Liver (tissue), 9 donors: ENCODE results near the gene TMEM98. TPM values are rescaled to one million over a fixed set of nuclear protein-coding genes. Genes with fewer than 3 reads are reported as not detected.
"Not testable (repeated sequence)": the region's sequence is repeated elsewhere in the genome, so short reads cannot be mapped to it uniquely, and the experiment has no call there.

Source experiments
- DNase-seq: peaks from one replicate; pipeline ENCODE4 v3.0.0-alpha.2; 2017; ENCODE audit warnings: low spot score
- H3K27ac ChIP-seq, 2 donors: one replicate each; pipeline ENCODE4 v1.7.0; 2013; ENCODE audit warnings: inconsistent platforms in 2 of 2, low read length in 2 of 2, control low read depth in 1 of 2, low read depth in 1 of 2, mild to moderate bottlenecking in 1 of 2
- H3K27me3 ChIP-seq, 4 donors: one replicate each; pipeline versions ENCODE4 v1.6.1 to v1.7.0; 2013; ENCODE audit warnings: low read length in 3 of 4, inconsistent platforms in 1 of 4, mild to moderate bottlenecking in 1 of 4, moderate library complexity in 1 of 4; ENCODE audit not compliant: control insufficient read depth in 4 of 4, insufficient read depth in 4 of 4
- H3K36me3 ChIP-seq, 4 donors: one replicate each; pipeline versions ENCODE4 v1.6.1 to v1.7.0; 2013; ENCODE audit warnings: low read length in 3 of 4, mild to moderate bottlenecking in 3 of 4, low read depth in 1 of 4, moderate library complexity in 1 of 4; ENCODE audit not compliant: control insufficient read depth in 4 of 4, insufficient read depth in 3 of 4
- H3K4me1 ChIP-seq, 4 donors: one replicate each; pipeline versions ENCODE4 v1.6.1 to v1.7.0; 2013; ENCODE audit warnings: low read length in 3 of 4, mild to moderate bottlenecking in 3 of 4, moderate library complexity in 1 of 4; ENCODE audit not compliant: control insufficient read depth in 4 of 4, insufficient read depth in 4 of 4
- H3K4me3 ChIP-seq, 3 donors: one replicate each; pipeline versions ENCODE4 v1.6.1 to v1.7.0; 2013; ENCODE audit warnings: low read length in 3 of 3, control low read depth in 1 of 3, low read depth in 1 of 3, mild to moderate bottlenecking in 1 of 3
- H3K9ac ChIP-seq, 2 donors: one replicate each; pipeline ENCODE4 v1.7.0; 2013; ENCODE audit warnings: low read length in 2 of 2, mild to moderate bottlenecking in 2 of 2, moderate library complexity in 2 of 2, control low read depth in 1 of 2, low read depth in 1 of 2
- H3K9me3 ChIP-seq, 4 donors: one replicate each; pipeline versions ENCODE4 v1.6.1 to v1.7.0; 2013; ENCODE audit warnings: low read length in 3 of 4; ENCODE audit not compliant: control insufficient read depth in 4 of 4
- EGR1 ChIP-seq, 2 donors: IDR thresholded peaks; 2 replicates each; pipeline ENCODE4 v1.6.1; 2016 to 2018; ENCODE audit warnings: antibody characterized with exemption in 2 of 2, low read depth in 2 of 2
- FOXA1 ChIP-seq: IDR thresholded peaks from 2 replicates; pipeline ENCODE4 v1.6.1; 2016; ENCODE audit warnings: antibody characterized with exemption
- GABPA ChIP-seq, 2 donors: IDR thresholded peaks in 1 of 2; conservative IDR thresholded peaks in 1 of 2; 2 replicates each; pipeline ENCODE4 v1.6.1; 2016; ENCODE audit warnings: antibody characterized with exemption in 2 of 2, mild to moderate bottlenecking in 1 of 2, moderate library complexity in 1 of 2
- HNF4A ChIP-seq, 2 donors: conservative IDR thresholded peaks; 2 replicates each; pipeline ENCODE4 v1.6.1; 2016; ENCODE audit warnings: antibody characterized with exemption in 2 of 2, mild to moderate bottlenecking in 2 of 2
- HNF4G ChIP-seq: IDR thresholded peaks from 2 replicates; pipeline ENCODE4 v1.6.1; 2016; ENCODE audit warnings: antibody characterized with exemption
- JUND ChIP-seq, 2 donors: IDR thresholded peaks; 2 replicates each; pipeline ENCODE4 v1.6.1; 2016; ENCODE audit warnings: antibody characterized with exemption in 2 of 2
- NR2F2 ChIP-seq: IDR thresholded peaks from 2 replicates; pipeline ENCODE4 v1.6.1; 2016; ENCODE audit warnings: antibody characterized with exemption
- RAD21 ChIP-seq, 2 donors: IDR thresholded peaks; 2 replicates each; pipeline ENCODE4 v1.6.1; 2016; ENCODE audit warnings: antibody characterized with exemption in 2 of 2, mild to moderate bottlenecking in 2 of 2
- REST ChIP-seq: IDR thresholded peaks from 2 replicates; pipeline ENCODE4 v1.6.1; 2016; ENCODE audit warnings: antibody characterized with exemption, mild to moderate bottlenecking
- RXRA ChIP-seq, 2 donors: IDR thresholded peaks; 2 replicates each; pipeline ENCODE4 v1.6.1; 2017 to 2018; ENCODE audit warnings: antibody characterized with exemption in 2 of 2, mild to moderate bottlenecking in 1 of 2
- SP1 ChIP-seq: IDR thresholded peaks from 2 replicates; pipeline ENCODE4 v1.6.1; 2018; ENCODE audit warnings: antibody characterized with exemption, mild to moderate bottlenecking
- TAF1 ChIP-seq: conservative IDR thresholded peaks from 2 replicates; pipeline ENCODE4 v1.6.1; 2016; ENCODE audit warnings: antibody characterized with exemption, mild to moderate bottlenecking
- ZBTB33 ChIP-seq: IDR thresholded peaks from 2 replicates; pipeline ENCODE4 v1.6.1; 2016; ENCODE audit warnings: antibody characterized with exemption
- WGBS: extraction: QIAGEN DNeasy Blood & Tissue Kit; methylation state at CpG from one replicate; pipeline ENCODE4 v1.1.7; 2013; 5-methylcytosine and 5-hydroxymethylcytosine counted together
- polyA plus RNA-seq, 2 donors: library from polyadenylated mRNA; stranded (reverse) in 1 of 2; unstranded in 1 of 2; fragments of 200-250 nt in 1 of 2; fragments of >200 nt in 1 of 2; fragmentation: Nextera tagmentation in 1 of 2; extraction: Ambion mirVana in 1 of 2; gene quantifications; one replicate each; pipeline versions ENCODE4 v1.2.1 to v1.2.3, GENCODE V29; 2013 to 2015
- total RNA-seq, 2 donors: library from RNA; depleted of rRNA; stranded (reverse); fragments of >200 nt; gene quantifications; one replicate each; pipeline ENCODE4 v1.2.3, GENCODE V29; 2014
- TF ChIP-seq, protein P1 (sequence below): fragments of 150-350 bp; IDR thresholded peaks from 2 replicates; pipeline ENCODE4 v1.5.1; 2017; ENCODE audit warnings: improper control_type of control experiment, low read depth, low read length; ENCODE audit not compliant: missing input control
- donor health status: healthy.
- donor health status: healthy.
- donor health status: healthy.
- donor health status: healthy.
- donor health status: healthy.

The TMEM98 gene
- total and polyA plus RNA-seq, 4 donors: 7.0 to 17.5 (median 10.7) TPM

DNA sequence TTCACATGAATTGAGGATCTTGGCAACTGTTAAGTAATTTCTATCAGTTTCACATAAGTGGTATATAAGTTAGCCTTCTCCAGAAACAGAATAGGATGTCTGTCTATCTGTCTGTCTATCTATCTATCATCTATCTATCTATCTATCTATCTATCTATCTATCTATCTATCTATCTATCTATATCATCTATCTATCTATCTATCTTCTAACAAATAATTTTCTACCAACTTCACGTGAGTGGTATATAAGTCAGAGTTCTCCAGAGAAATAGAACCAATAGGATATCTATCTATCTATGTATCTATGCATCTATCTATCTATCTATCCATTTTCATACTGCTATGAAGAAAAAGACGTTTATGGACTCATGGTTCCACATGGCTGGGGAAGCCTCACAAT lies 52.3 kb downstream of the TMEM98 start:
- H3K4me3 ChIP-seq: no peak overlapping the region
- TF ChIP-seq FOXA1 (no peak), TAF1 (no peak), GABPA (IDR thresholded peaks at IDR 0.05 in 1 of 2, conservative IDR thresholded peaks at IDR 0.05 in 1 of 2) (no peak), NR2F2 (no peak), ZBTB33 (no peak), RAD21 (IDR thresholded peaks at IDR 0.05) (no peak), SP1 (no peak), REST (no peak), HNF4G (no peak), HNF4A (conservative IDR thresholded peaks at IDR 0.05) (no peak), EGR1 (IDR thresholded peaks at IDR 0.05; ENCODE audit: low read depth in 2 of 2) (no peak), RXRA (IDR thresholded peaks at IDR 0.05) (no peak), JUND (IDR thresholded peaks at IDR 0.05) (no peak)
- TF ChIP-seq, protein P1, sequence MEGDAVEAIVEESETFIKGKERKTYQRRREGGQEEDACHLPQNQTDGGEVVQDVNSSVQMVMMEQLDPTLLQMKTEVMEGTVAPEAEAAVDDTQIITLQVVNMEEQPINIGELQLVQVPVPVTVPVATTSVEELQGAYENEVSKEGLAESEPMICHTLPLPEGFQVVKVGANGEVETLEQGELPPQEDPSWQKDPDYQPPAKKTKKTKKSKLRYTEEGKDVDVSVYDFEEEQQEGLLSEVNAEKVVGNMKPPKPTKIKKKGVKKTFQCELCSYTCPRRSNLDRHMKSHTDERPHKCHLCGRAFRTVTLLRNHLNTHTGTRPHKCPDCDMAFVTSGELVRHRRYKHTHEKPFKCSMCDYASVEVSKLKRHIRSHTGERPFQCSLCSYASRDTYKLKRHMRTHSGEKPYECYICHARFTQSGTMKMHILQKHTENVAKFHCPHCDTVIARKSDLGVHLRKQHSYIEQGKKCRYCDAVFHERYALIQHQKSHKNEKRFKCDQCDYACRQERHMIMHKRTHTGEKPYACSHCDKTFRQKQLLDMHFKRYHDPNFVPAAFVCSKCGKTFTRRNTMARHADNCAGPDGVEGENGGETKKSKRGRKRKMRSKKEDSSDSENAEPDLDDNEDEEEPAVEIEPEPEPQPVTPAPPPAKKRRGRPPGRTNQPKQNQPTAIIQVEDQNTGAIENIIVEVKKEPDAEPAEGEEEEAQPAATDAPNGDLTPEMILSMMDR: no peak
- H3K4me1 ChIP-seq: no peaks in the 10 kb centered on the region
- no peaks in the 10 kb centered on the region for H3K9me3 ChIP-seq
- no peak overlapping the region for H3K27ac ChIP-seq
- H3K27me3 ChIP-seq: no peaks in the 10 kb centered on the region
- WGBS: 68% methylated on average over 2 of the region's 2 CpGs
- H3K36me3 ChIP-seq: no peaks in the 10 kb centered on the region
- H3K9ac ChIP-seq: no peak overlapping the region
- no peak for DNase-seq

- H3K27ac ChIP-seq, H3K4me3 ChIP-seq, H3K9ac ChIP-seq, DNase-seq, H3K9me3 ChIP-seq, H3K4me1 ChIP-seq, H3K27me3 ChIP-seq, H3K36me3 ChIP-seq: not testable (repeated sequence)
- 93% methylated on average over 3 of the region's 3 CpGs for WGBS
Measured at GRCh38 chr17:32981611-32982010, 53.7 kb downstream of the TMEM98 start.
